ENCODE measurements around the gene ADAP1.

DNA sequence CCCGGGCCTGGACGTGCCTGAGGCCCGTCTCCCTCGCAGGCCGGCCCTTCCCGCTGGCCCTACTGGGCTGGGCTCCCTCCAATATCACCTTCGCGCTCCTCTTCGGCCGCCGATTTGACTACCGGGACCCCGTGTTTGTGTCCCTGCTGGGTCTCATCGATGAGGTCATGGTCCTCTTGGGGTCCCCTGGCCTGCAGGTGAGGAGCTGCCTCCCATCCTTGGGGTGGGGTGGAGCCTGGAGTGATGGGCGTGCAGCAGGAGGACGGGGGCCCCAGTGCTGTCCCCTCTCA lies 30.6 kb upstream of the ADAP1 start:
- TF ChIP-seq, protein P1, sequence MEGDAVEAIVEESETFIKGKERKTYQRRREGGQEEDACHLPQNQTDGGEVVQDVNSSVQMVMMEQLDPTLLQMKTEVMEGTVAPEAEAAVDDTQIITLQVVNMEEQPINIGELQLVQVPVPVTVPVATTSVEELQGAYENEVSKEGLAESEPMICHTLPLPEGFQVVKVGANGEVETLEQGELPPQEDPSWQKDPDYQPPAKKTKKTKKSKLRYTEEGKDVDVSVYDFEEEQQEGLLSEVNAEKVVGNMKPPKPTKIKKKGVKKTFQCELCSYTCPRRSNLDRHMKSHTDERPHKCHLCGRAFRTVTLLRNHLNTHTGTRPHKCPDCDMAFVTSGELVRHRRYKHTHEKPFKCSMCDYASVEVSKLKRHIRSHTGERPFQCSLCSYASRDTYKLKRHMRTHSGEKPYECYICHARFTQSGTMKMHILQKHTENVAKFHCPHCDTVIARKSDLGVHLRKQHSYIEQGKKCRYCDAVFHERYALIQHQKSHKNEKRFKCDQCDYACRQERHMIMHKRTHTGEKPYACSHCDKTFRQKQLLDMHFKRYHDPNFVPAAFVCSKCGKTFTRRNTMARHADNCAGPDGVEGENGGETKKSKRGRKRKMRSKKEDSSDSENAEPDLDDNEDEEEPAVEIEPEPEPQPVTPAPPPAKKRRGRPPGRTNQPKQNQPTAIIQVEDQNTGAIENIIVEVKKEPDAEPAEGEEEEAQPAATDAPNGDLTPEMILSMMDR (IDR thresholded peaks at IDR 0.05): no peak
- no peak for TF ChIP-seq POLR2A (IDR thresholded peaks at IDR 0.05)
